ENCODE results near the gene CPLANE1.

Gene CPLANE1

DNA sequence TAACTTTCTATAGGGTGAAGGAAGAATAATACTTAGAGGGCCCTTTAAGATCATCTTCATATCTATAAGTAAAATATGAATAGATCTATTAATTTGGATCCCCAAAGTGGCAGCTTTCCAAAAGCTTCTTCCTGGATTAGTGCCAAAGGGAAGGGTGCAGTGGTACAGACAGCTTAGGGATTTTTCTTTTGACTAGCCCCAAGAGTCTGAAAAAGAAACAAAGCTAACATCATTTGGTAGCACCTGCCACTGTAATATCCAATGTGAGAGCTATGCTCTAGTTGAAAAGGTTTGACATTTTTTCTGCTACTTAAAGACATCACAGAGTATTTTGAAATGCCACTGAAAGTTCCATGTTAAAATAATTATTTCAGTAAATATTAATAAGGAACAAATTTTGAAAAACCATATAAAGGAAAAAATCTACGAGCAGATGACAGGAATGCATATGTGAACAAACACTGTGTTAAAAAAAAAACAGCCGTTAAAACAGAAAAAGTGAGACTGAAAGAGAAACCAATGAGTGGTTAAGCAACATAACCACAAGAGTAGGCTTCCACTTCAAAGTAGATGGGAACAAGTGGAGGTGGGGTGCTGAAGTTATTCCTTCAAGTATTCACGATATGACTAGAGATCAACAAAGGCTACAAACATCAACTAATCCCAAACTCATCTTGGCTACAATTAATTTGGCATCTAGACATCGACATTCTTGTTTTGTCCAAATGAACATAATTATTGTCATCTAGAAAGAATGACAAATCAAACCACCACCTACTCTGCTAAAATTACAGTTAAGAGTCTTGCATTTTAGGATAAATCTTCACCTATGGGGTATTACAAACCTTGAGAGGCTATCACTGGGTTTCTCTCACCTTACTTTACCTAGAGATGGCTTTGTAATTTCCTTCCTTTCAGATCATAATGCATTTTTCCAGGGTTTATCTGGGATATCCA is 137.5 kb downstream of the CPLANE1 start:
- no peak for TF ChIP-seq TAF1 (IDR thresholded peaks at IDR 0.05; ENCODE audit: borderline replicate concordance, insufficient read depth, low read length)
- TF ChIP-seq SIN3A (IDR thresholded peaks at IDR 0.05; ENCODE audit: borderline replicate concordance, insufficient read depth, low read length) = no peak
- TF ChIP-seq, protein P1, sequence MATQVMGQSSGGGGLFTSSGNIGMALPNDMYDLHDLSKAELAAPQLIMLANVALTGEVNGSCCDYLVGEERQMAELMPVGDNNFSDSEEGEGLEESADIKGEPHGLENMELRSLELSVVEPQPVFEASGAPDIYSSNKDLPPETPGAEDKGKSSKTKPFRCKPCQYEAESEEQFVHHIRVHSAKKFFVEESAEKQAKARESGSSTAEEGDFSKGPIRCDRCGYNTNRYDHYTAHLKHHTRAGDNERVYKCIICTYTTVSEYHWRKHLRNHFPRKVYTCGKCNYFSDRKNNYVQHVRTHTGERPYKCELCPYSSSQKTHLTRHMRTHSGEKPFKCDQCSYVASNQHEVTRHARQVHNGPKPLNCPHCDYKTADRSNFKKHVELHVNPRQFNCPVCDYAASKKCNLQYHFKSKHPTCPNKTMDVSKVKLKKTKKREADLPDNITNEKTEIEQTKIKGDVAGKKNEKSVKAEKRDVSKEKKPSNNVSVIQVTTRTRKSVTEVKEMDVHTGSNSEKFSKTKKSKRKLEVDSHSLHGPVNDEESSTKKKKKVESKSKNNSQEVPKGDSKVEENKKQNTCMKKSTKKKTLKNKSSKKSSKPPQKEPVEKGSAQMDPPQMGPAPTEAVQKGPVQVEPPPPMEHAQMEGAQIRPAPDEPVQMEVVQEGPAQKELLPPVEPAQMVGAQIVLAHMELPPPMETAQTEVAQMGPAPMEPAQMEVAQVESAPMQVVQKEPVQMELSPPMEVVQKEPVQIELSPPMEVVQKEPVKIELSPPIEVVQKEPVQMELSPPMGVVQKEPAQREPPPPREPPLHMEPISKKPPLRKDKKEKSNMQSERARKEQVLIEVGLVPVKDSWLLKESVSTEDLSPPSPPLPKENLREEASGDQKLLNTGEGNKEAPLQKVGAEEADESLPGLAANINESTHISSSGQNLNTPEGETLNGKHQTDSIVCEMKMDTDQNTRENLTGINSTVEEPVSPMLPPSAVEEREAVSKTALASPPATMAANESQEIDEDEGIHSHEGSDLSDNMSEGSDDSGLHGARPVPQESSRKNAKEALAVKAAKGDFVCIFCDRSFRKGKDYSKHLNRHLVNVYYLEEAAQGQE (IDR thresholded peaks at IDR 0.05; ENCODE audit: insufficient read depth in 1 of 2, low read depth in 2 of 2, low read length in 2 of 2) = no peak
- no peak for TF ChIP-seq FOXP2 (optimal IDR thresholded peaks at IDR 0.05; ENCODE audit: borderline replicate concordance, extremely low read depth, extremely low read length, insufficient read depth)
- no peak for TF ChIP-seq POLR2AphosphoS5 (IDR thresholded peaks at IDR 0.05; ENCODE audit: low read depth, low read length)

DNA sequence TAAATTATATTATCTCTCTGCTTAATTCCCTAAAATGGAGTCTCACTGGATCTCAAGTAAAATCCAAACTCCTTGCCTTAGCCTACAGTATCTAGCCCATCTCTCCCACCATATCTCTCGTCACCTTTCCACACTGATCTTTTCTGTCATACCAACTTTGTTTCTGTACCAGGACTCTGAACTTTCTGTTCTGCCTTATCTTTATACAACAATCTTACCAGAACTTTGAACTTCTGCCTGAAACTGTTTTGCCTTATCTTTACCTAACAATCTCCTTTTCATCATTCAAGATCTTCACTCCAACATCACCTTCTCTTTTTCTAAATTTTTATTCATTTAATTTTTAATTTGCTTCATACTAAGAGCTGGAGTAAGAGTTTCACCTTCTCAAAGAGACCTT is 139.0 kb downstream of the CPLANE1 start:
- TF ChIP-seq, protein P1 (IDR thresholded peaks at IDR 0.05; ENCODE audit: insufficient read depth in 1 of 2, low read depth in 2 of 2, low read length in 2 of 2) = no peak

DNA sequence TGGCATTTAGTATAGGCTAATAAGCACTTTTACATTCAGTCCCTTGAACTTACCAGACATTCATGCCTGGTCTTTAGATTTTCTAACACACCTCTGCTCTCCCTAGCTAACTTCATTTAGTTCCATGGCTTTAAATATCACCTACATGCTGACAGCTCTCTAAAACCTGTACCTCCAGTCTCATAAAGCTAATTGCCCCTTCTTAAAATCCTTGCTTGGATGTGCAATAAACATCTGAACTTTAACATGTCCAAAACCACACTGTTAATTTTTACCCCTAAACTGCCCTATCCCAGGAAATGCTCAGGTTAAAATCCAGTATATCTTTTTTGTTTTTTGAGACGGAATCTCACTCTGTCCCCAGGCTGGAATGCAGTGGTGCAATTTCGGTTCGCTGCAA is 139.8 kb downstream of the CPLANE1 start:
- TF ChIP-seq, protein P1 (IDR thresholded peaks at IDR 0.05; ENCODE audit: insufficient read depth in 1 of 2, low read depth in 2 of 2, low read length in 2 of 2) = no peak
- TF ChIP-seq POLR2AphosphoS5 (IDR thresholded peaks at IDR 0.05; ENCODE audit: low read depth, low read length) = no peak
- no peak for TF ChIP-seq FOXP2 (optimal IDR thresholded peaks at IDR 0.05; ENCODE audit: borderline replicate concordance, extremely low read depth, extremely low read length, insufficient read depth)
- no peak for TF ChIP-seq SIN3A (IDR thresholded peaks at IDR 0.05; ENCODE audit: borderline replicate concordance, insufficient read depth, low read length)
- no peak for TF ChIP-seq TAF1 (IDR thresholded peaks at IDR 0.05; ENCODE audit: borderline replicate concordance, insufficient read depth, low read length)

DNA sequence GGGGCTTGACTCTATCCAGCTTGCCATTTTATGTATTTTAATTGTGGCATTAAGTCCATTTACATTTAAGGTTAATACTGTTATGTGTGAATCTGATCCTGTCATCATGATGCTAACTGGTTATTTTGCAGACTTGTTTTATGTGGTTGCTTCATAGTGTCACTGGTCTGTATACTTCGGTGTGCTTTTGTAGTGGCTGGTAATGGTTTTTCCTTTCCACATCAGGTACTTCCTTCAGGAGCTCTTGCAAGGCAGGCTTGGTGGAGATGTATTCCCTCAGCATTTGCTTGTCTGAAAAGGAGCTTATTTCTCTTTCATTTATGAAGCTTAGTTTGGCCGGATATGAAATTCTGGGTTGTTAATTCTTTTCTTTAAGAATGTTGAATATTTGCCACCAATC is 145.9 kb downstream of the CPLANE1 start:
- TF ChIP-seq TAF1 (IDR thresholded peaks at IDR 0.05; ENCODE audit: borderline replicate concordance, insufficient read depth, low read length) (no peak), POLR2AphosphoS5 (IDR thresholded peaks at IDR 0.05; ENCODE audit: low read depth, low read length) (no peak), FOXP2 (optimal IDR thresholded peaks at IDR 0.05; ENCODE audit: borderline replicate concordance, extremely low read depth, extremely low read length, insufficient read depth) (no peak), SIN3A (IDR thresholded peaks at IDR 0.05; ENCODE audit: borderline replicate concordance, insufficient read depth, low read length) (no peak)
- TF ChIP-seq, protein P1 (IDR thresholded peaks at IDR 0.05; ENCODE audit: insufficient read depth in 1 of 2, low read depth in 2 of 2, low read length in 2 of 2) = no peak

Data from PFSK-1 (cell line).